Right lobe of liver (tissue), 4 donors: ENCODE data around the gene MCFD2.
"Not testable (repeated sequence)": the region's sequence is repeated elsewhere in the genome, so short reads cannot be mapped to it uniquely, and the experiment has no call there.

ENCODE experiments used
- CTCF ChIP-seq, 4 donors: fragments of 200-600 bp in 3 of 4; fragments of 450-650 bp in 1 of 4; IDR thresholded peaks; one replicate each; pipeline versions ENCODE4 v1.5.1 to v1.8.0; 2016 to 2022; ENCODE audit warnings: antibody characterized with exemption in 4 of 4, mild to moderate bottlenecking in 2 of 4
- POLR2A ChIP-seq: fragments of 450-650 bp; IDR thresholded peaks from one replicate; pipeline ENCODE4 v1.6.1; 2017; ENCODE audit warnings: antibody characterized with exemption, mild to moderate bottlenecking
- donor health status: DM: no; HTN: no; CAD: no.
- donor health status: DM: no; HTN: no; CAD: no.
- donor health status: DM: no; HTN: yes; CAD: no.

GRCh38 chr2:46904908-46905678, 10.5 kb downstream of the MCFD2 start:
- not testable (repeated sequence) for TF ChIP-seq CTCF (IDR thresholded peaks at IDR 0.05); POLR2A
